ENCODE measurements around the gene VPS39. TPM values are rescaled to one million over a fixed set of nuclear protein-coding genes. Genes with fewer than 3 reads are reported as not detected.
A peak's percentile ranks its signal among the peaks of the same experiment; 100 is the strongest.

Gene VPS39
- total RNA-seq, 4 donors from 2014 or later = 59.1 to 101 (median 73.1) TPM

GRCh38 chr15:42171122-42171521, 37.0 kb downstream of the VPS39 start:
- no peaks in the 10 kb centered on the region for H3K36me3 ChIP-seq
- no peaks in the 10 kb centered on the region for H3K27me3 ChIP-seq
- H3K9me3 ChIP-seq = no peaks in the 10 kb centered on the region
- no peak overlapping the region for H3K4me3 ChIP-seq
- no peak for DNase-seq
- TF ChIP-seq CTCF (IDR thresholded peaks at IDR 0.05) (no peak), POLR2A (IDR thresholded peaks at IDR 0.05) (no peak)
- H3K4me1 ChIP-seq = no peaks in the 10 kb centered on the region
- intact Hi-C loops (cut with DNase I; ENCODE audit: low total_unique reads) = no loop called here
- H3K27ac ChIP-seq = peak overlapping the region in 1 of 2 donors; percentile 14

DNA sequence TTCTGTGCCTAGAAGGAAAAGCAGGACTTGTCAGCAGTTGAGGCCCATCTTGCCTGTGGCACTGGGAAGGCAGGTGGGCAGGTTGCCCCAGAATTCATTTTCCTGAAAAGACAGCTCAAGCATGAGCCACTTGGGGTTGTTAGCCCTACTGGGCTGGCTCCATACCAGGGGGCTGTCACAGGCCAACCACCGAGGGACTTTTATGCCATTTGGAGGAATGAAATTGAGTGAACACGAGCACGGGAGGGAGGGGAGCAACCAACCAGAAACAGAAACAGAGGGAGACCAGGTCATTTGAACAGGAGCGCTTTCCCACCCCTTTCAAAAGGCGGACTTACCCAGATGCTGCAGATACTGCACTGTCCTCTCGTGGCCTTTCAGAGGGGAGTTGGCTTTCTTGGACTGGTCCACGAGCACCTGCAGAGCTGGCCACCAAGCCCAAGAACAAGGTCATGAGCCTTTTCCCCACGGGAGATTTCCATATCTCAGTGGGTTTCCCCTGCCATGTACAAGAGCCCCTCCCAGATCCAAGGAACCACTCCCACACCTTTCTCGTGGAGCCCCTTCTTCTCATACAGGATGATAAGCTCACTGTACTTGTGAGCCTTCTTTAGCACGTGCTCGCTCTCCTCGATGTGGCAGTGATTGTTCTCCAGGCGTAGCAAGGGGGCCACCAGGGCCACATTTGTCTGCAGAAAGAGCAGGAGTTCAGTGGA, 41.7 kb downstream of the VPS39 start:
- Histone ChIP-seq H3K9me3 (no peaks in the 10 kb centered on the region), H3K4me3 (no peak overlapping the region), H3K27ac (no peak overlapping the region), H3K36me3 (no peaks in the 10 kb centered on the region), H3K4me1 (no peaks in the 10 kb centered on the region), H3K27me3 (no peaks in the 10 kb centered on the region)
- TF ChIP-seq POLR2A (IDR thresholded peaks at IDR 0.05) (no peak), CTCF (IDR thresholded peaks at IDR 0.05) (no peak)
- DNase-seq = no peak
- intact Hi-C loops (cut with DNase I; ENCODE audit: low total_unique reads) = no loop called here

DNA sequence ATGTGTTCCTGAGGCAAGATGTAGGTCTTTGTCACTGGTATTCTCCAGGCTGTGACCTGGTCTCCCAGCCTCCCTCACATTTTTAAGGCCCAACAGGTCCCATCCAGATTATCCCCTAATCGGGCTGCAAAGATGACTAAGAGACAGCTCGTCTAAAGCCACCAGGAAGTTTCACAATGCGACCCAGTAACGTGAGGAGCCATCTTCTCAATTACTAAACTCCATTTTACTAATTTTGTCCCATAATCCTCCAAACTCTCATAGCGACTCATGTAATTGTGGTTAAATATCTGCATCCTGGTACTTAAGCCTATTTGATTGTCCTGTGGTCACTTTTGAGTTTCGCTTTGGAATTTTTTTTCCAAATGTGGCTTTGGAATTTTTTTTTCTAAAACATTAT, 43.0 kb downstream of the VPS39 start:
- TF ChIP-seq POLR2A (IDR thresholded peaks at IDR 0.05) (no peak), CTCF (IDR thresholded peaks at IDR 0.05) (no peak)
- Histone ChIP-seq H3K27me3 (no peaks in the 10 kb centered on the region), H3K4me1 (no peaks in the 10 kb centered on the region), H3K27ac (no peak overlapping the region), H3K9me3 (no peaks in the 10 kb centered on the region), H3K36me3 (no peaks in the 10 kb centered on the region), H3K4me3 (no peak overlapping the region)
- intact Hi-C loops (cut with DNase I; ENCODE audit: low total_unique reads) = no loop called here
- DNase-seq = no peak

DNA sequence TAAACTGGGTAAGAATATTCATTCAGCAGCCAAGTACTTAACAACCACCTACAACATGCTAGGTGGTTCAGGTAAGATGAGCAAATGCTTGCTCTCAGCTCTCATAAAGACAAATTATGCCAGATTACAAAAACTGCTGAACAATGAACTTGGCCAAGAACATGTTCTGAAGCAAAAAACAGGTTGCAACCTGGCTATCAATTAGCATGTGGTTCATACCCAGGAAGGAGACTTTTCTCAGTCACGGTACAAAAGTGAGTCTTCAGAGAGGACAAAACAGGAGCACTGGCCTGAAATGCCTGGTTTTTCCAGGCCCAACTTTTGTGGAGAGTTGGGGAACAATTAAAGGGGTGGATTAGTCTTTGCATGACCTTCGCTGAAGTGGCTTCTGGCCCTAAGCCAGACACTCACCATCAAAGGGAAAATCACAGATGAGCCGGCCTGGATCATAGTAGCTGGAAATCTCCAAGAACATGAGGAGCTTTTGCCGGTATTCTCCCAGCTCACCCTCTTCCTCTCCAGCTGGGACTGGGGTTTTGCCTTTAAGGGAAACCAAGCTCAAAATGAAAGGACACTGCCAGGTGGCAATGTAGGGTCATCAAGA, 44.1 kb downstream of the VPS39 start:
- H3K4me1 ChIP-seq = no peaks in the 10 kb centered on the region
- DNase-seq = no peak
- no peak overlapping the region for H3K27ac ChIP-seq
- TF ChIP-seq POLR2A (IDR thresholded peaks at IDR 0.05) = no peak
- TF ChIP-seq CTCF (IDR thresholded peaks at IDR 0.05) = no peak
- intact Hi-C loops (cut with DNase I; ENCODE audit: low total_unique reads) = no loop called here
- H3K9me3 ChIP-seq = no peaks in the 10 kb centered on the region
- no peaks in the 10 kb centered on the region for H3K27me3 ChIP-seq
- no peak overlapping the region for H3K4me3 ChIP-seq
- no peaks in the 10 kb centered on the region for H3K36me3 ChIP-seq

DNA sequence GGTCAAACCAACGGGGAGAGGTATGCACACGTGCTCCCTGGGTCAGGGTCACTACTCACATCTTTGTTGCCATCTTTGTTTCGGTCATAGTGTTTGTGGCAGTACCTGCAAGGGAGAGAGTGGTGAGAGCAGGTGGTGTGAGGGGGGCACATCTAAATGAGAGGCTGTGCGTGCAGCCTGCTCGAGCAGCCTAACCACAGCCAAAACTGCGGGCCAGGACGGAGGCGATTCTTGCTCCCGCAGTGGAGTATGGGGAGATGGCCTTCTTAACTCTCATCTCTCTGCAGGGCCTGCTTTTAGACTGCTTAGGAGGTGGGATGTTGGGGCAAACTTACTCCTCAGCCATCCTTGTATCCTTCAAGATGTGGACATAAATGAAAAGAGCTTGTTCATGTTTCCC, 44.8 kb downstream of the VPS39 start:
- H3K9me3 ChIP-seq = no peaks in the 10 kb centered on the region
- H3K27ac ChIP-seq = no peak overlapping the region
- no peaks in the 10 kb centered on the region for H3K36me3 ChIP-seq
- H3K4me1 ChIP-seq = no peaks in the 10 kb centered on the region
- no peak for TF ChIP-seq CTCF (IDR thresholded peaks at IDR 0.05)
- no peak for TF ChIP-seq POLR2A (IDR thresholded peaks at IDR 0.05)
- no peaks in the 10 kb centered on the region for H3K27me3 ChIP-seq
- DNase-seq = no peak
- intact Hi-C loops (cut with DNase I; ENCODE audit: low total_unique reads) = no loop called here
- no peak overlapping the region for H3K4me3 ChIP-seq

All from uterus (tissue), 4 donors.